ENCODE measurements around the gene SLC9C1. TPM values are rescaled to one million over a fixed set of nuclear protein-coding genes. Genes with fewer than 3 reads are reported as not detected.

Gene SLC9C1
- total RNA-seq, 1 donor from 2014 or later, result not detected

GRCh38 chr3:112167758-112168157, 126.3 kb downstream of the SLC9C1 start:
- TF ChIP-seq CTCF (IDR thresholded peaks at IDR 0.05), result no peak

GRCh38 chr3:112149136-112149535, 144.9 kb downstream of the SLC9C1 start:
- Histone ChIP-seq H3K36me3 (no peaks in the 10 kb centered on the region), H3K9me3 (peaks cover 8% of the 10 kb centered on the region), H3K27ac (no peak overlapping the region), H3K4me3 (no peak overlapping the region), H3K27me3 (ENCODE audit: low read depth) (no peaks in the 10 kb centered on the region), H3K4me1 (no peaks in the 10 kb centered on the region)
- ATAC-seq (no peak), DNase-seq (no peak)
- intact Hi-C loops (cut with DNase I), result no loop called here
- no peak for TF ChIP-seq CTCF (IDR thresholded peaks at IDR 0.05)

More at GRCh38 chr3:112167758-112168157, 126.3 kb downstream of the SLC9C1 start:
- no peak for ATAC-seq
- intact Hi-C loops (cut with DNase I), result no loop called here
- Histone ChIP-seq H3K4me1 (no peaks in the 10 kb centered on the region), H3K27me3 (ENCODE audit: low read depth) (no peaks in the 10 kb centered on the region), H3K4me3 (no peak overlapping the region), H3K27ac (no peak overlapping the region), H3K36me3 (no peaks in the 10 kb centered on the region), H3K9me3 (no peaks in the 10 kb centered on the region)
- no peak for DNase-seq

GRCh38 chr3:112143689-112144088, 150.3 kb downstream of the SLC9C1 start:
- Histone ChIP-seq H3K27ac (no peak overlapping the region), H3K36me3 (no peaks in the 10 kb centered on the region), H3K9me3 (peaks cover 8% of the 10 kb centered on the region), H3K4me3 (no peak overlapping the region), H3K4me1 (no peaks in the 10 kb centered on the region), H3K27me3 (ENCODE audit: low read depth) (no peaks in the 10 kb centered on the region)
- TF ChIP-seq CTCF (IDR thresholded peaks at IDR 0.05), result no peak
- ATAC-seq (no peak), DNase-seq (no peak)
- intact Hi-C loops (cut with DNase I), result no loop called here

- H3K36me3 ChIP-seq, result no peaks in the 10 kb centered on the region
- no peaks in the 10 kb centered on the region for H3K27me3 ChIP-seq (ENCODE audit: low read depth)
- no peak for TF ChIP-seq CTCF (IDR thresholded peaks at IDR 0.05)
- no peak overlapping the region for H3K27ac ChIP-seq
- no peak overlapping the region for H3K4me3 ChIP-seq
- intact Hi-C loops (cut with DNase I), result no loop called here
- H3K9me3 ChIP-seq, result peaks cover 8% of the 10 kb centered on the region
- H3K4me1 ChIP-seq, result no peaks in the 10 kb centered on the region
- DNase-seq, result no peak
- no peak for ATAC-seq
Observed at GRCh38 chr3:112143251-112143650, 150.8 kb downstream of the SLC9C1 start.

GRCh38 chr3:112141293-112141692, 152.7 kb downstream of the SLC9C1 start:
- intact Hi-C loops (cut with DNase I), result no loop called here

More at GRCh38 chr3:112141293-112141692, 152.7 kb downstream of the SLC9C1 start:
- TF ChIP-seq CTCF (IDR thresholded peaks at IDR 0.05), result no peak
- DNase-seq (no peak), ATAC-seq (no peak)
- peaks cover 5% of the 10 kb centered on the region for H3K4me1 ChIP-seq
- no peaks in the 10 kb centered on the region for H3K36me3 ChIP-seq
- no peak overlapping the region for H3K4me3 ChIP-seq
- H3K9me3 ChIP-seq, result peaks cover 8% of the 10 kb centered on the region
- H3K27ac ChIP-seq, result no peak overlapping the region
- no peaks in the 10 kb centered on the region for H3K27me3 ChIP-seq (ENCODE audit: low read depth)
